Measurements from ENCODE around the gene STARD8. TPM values are rescaled to one million over a fixed set of nuclear protein-coding genes. Genes with fewer than 3 reads are reported as not detected.
A peak's percentile ranks its signal among the peaks of the same experiment; 100 is the strongest.

The STARD8 gene
- total and polyA plus RNA-seq, 5 donors, result 6.0 to 12.2 (median 10.2) TPM

GRCh38 chrX:68658530-68658929 is 11.1 kb downstream of the STARD8 start:
- Histone ChIP-seq H3K27me3 (ENCODE audit: control insufficient read depth, insufficient read depth) (no peaks in the 10 kb centered on the region), H3K9me3 (ENCODE audit: control insufficient read depth, low read length) (no peaks in the 10 kb centered on the region), H3K4me1 (ENCODE audit: control insufficient read depth, insufficient read depth, low read length) (no peaks in the 10 kb centered on the region), H3K27ac (ENCODE audit: low read length) (no peak overlapping the region), H3K4me3 (ENCODE audit: low read length) (no peak overlapping the region)
- ATAC-seq, result peak; percentile 63 to 69
- intact Hi-C loops (cut with DNase I), result no loop called here
- DNase-seq, result peak; percentile 47 to 82 (median 77)
- WGBS, result 40% methylated on average over 3 of the region's 3 CpGs

- peak in 1 of 2 donors; percentile 34 for ATAC-seq
- DNase-seq, result no peak
- H3K4me3 ChIP-seq (ENCODE audit: low read length), result no peak overlapping the region
- no peaks in the 10 kb centered on the region for H3K9me3 ChIP-seq (ENCODE audit: control insufficient read depth, low read length)
- no peak overlapping the region for H3K27ac ChIP-seq (ENCODE audit: low read length)
- intact Hi-C loops (cut with DNase I), result no loop called here
- 56% methylated on average over 5 of the region's 5 CpGs for WGBS
- H3K4me1 ChIP-seq (ENCODE audit: control insufficient read depth, insufficient read depth, low read length), result no peaks in the 10 kb centered on the region
- H3K27me3 ChIP-seq (ENCODE audit: control insufficient read depth, insufficient read depth), result no peaks in the 10 kb centered on the region
Observed at GRCh38 chrX:68659385-68659784, 11.9 kb downstream of the STARD8 start.

- DNase-seq (no peak), ATAC-seq (no peak)
- intact Hi-C loops (cut with DNase I), result no loop called here
- H3K27ac ChIP-seq (ENCODE audit: low read length), result no peak overlapping the region
- H3K4me1 ChIP-seq (ENCODE audit: control insufficient read depth, insufficient read depth, low read length), result no peaks in the 10 kb centered on the region
- no peaks in the 10 kb centered on the region for H3K27me3 ChIP-seq (ENCODE audit: control insufficient read depth, insufficient read depth)
- no peaks in the 10 kb centered on the region for H3K9me3 ChIP-seq (ENCODE audit: control insufficient read depth, low read length)
- H3K4me3 ChIP-seq (ENCODE audit: low read length), result no peak overlapping the region
- 76% methylated on average over 3 of the region's 3 CpGs for WGBS
Observed at GRCh38 chrX:68659786-68660185, 12.3 kb downstream of the STARD8 start.

GRCh38 chrX:68660746-68661145 is 13.3 kb downstream of the STARD8 start:
- Histone ChIP-seq H3K4me3 (ENCODE audit: low read length) (no peak overlapping the region), H3K4me1 (ENCODE audit: control insufficient read depth, insufficient read depth, low read length) (no peaks in the 10 kb centered on the region), H3K9me3 (ENCODE audit: control insufficient read depth, low read length) (no peaks in the 10 kb centered on the region), H3K27me3 (ENCODE audit: control insufficient read depth, insufficient read depth) (no peaks in the 10 kb centered on the region), H3K27ac (ENCODE audit: low read length) (no peak overlapping the region)
- 86% methylated on average over 4 of the region's 4 CpGs for WGBS
- ATAC-seq (no peak), DNase-seq (no peak)
- intact Hi-C loops (cut with DNase I), result no loop called here

- Histone ChIP-seq H3K4me3 (ENCODE audit: low read length) (no peak overlapping the region), H3K9me3 (ENCODE audit: control insufficient read depth, low read length) (no peaks in the 10 kb centered on the region), H3K27ac (ENCODE audit: low read length) (no peak overlapping the region), H3K4me1 (ENCODE audit: control insufficient read depth, insufficient read depth, low read length) (no peaks in the 10 kb centered on the region), H3K27me3 (ENCODE audit: control insufficient read depth, insufficient read depth) (no peaks in the 10 kb centered on the region)
- peak in 1 of 2 donors; percentile 47 for ATAC-seq
- 36% methylated on average over 9 of the region's 9 CpGs for WGBS
- peak; percentile 34 to 69 (median 52) for DNase-seq
- intact Hi-C loops (cut with DNase I), result no loop called here
Observed at GRCh38 chrX:68665502-68665901, 18.0 kb downstream of the STARD8 start.

GRCh38 chrX:68666580-68666979 is 19.1 kb downstream of the STARD8 start:
- intact Hi-C loops (cut with DNase I), result no loop called here
- no peak overlapping the region for H3K4me3 ChIP-seq (ENCODE audit: low read length)
- no peak overlapping the region for H3K27ac ChIP-seq (ENCODE audit: low read length)
- whole genome bisulfite sequencing, result 85% methylated on average over 5 of the region's 5 CpGs
- H3K27me3 ChIP-seq (ENCODE audit: control insufficient read depth, insufficient read depth), result no peaks in the 10 kb centered on the region
- DNase-seq (no peak), ATAC-seq (peak in 1 of 2 donors; percentile 48)
- H3K4me1 ChIP-seq (ENCODE audit: control insufficient read depth, insufficient read depth, low read length), result no peaks in the 10 kb centered on the region
- H3K9me3 ChIP-seq (ENCODE audit: control insufficient read depth, low read length), result no peaks in the 10 kb centered on the region

- Histone ChIP-seq H3K9me3 (ENCODE audit: control insufficient read depth, low read length) (no peaks in the 10 kb centered on the region), H3K27ac (ENCODE audit: low read length) (no peak overlapping the region), H3K4me1 (ENCODE audit: control insufficient read depth, insufficient read depth, low read length) (peaks cover 2% of the 10 kb centered on the region), H3K27me3 (ENCODE audit: control insufficient read depth, insufficient read depth) (no peaks in the 10 kb centered on the region), H3K4me3 (ENCODE audit: low read length) (no peak overlapping the region)
- intact Hi-C loops (cut with DNase I), result no loop called here
- ATAC-seq (no peak), DNase-seq (no peak)
- 78% methylated on average over 10 of the region's 10 CpGs for WGBS
Observed at GRCh38 chrX:68669094-68669860, 21.8 kb downstream of the STARD8 start.

GRCh38 chrX:68669871-68670270 is 22.4 kb downstream of the STARD8 start:
- Histone ChIP-seq H3K27me3 (ENCODE audit: control insufficient read depth, insufficient read depth) (no peaks in the 10 kb centered on the region), H3K4me1 (ENCODE audit: control insufficient read depth, insufficient read depth, low read length) (peaks cover 2% of the 10 kb centered on the region), H3K9me3 (ENCODE audit: control insufficient read depth, low read length) (no peaks in the 10 kb centered on the region), H3K4me3 (ENCODE audit: low read length) (no peak overlapping the region), H3K27ac (ENCODE audit: low read length) (no peak overlapping the region)
- ATAC-seq (no peak), DNase-seq (no peak)
- 56% methylated on average over 3 of the region's 3 CpGs for WGBS
- intact Hi-C loops (cut with DNase I), result no loop called here

GRCh38 chrX:68671221-68671620 is 23.8 kb downstream of the STARD8 start:
- no peak overlapping the region for H3K4me3 ChIP-seq (ENCODE audit: low read length)
- H3K9me3 ChIP-seq (ENCODE audit: control insufficient read depth, low read length), result no peaks in the 10 kb centered on the region
- intact Hi-C loops (cut with DNase I), result no loop called here
- no peak for DNase-seq
- H3K27me3 ChIP-seq (ENCODE audit: control insufficient read depth, insufficient read depth), result no peaks in the 10 kb centered on the region
- peak overlapping the region; percentile 52 for H3K27ac ChIP-seq (ENCODE audit: low read length)
- peaks cover 2% of the 10 kb centered on the region for H3K4me1 ChIP-seq (ENCODE audit: control insufficient read depth, insufficient read depth, low read length)
- peak; percentile 77 to 84 for ATAC-seq

GRCh38 chrX:68672581-68673318 is 25.3 kb downstream of the STARD8 start:
- no peaks in the 10 kb centered on the region for H3K27me3 ChIP-seq (ENCODE audit: control insufficient read depth, insufficient read depth)
- DNase-seq, result peak; percentile 31 to 81 (median 78)
- 38% methylated on average over 3 of the region's 3 CpGs for WGBS
- H3K4me3 ChIP-seq (ENCODE audit: low read length), result no peak overlapping the region
- intact Hi-C loops (cut with DNase I), result no loop called here
- no peaks in the 10 kb centered on the region for H3K9me3 ChIP-seq (ENCODE audit: control insufficient read depth, low read length)
- peak overlapping the region; percentile 42 for H3K27ac ChIP-seq (ENCODE audit: low read length)
- ATAC-seq, result peak; percentile 80 to 85
- peaks cover 2% of the 10 kb centered on the region for H3K4me1 ChIP-seq (ENCODE audit: control insufficient read depth, insufficient read depth, low read length)

GRCh38 chrX:68675571-68675970 is 28.1 kb downstream of the STARD8 start:
- H3K27ac ChIP-seq (ENCODE audit: low read length), result no peak overlapping the region
- ATAC-seq, result no peak
- H3K9me3 ChIP-seq (ENCODE audit: control insufficient read depth, low read length), result no peaks in the 10 kb centered on the region
- intact Hi-C loops (cut with DNase I), result no loop called here
- no peak for DNase-seq
- H3K27me3 ChIP-seq (ENCODE audit: control insufficient read depth, insufficient read depth), result no peaks in the 10 kb centered on the region
- H3K4me1 ChIP-seq (ENCODE audit: control insufficient read depth, insufficient read depth, low read length), result peaks cover 2% of the 10 kb centered on the region
- H3K4me3 ChIP-seq (ENCODE audit: low read length), result no peak overlapping the region
- WGBS, result 66% methylated on average over 4 of the region's 4 CpGs

Measured in right cardiac atrium (tissue), 5 donors.